ENCODE measurements around the gene TMEM154.
A peak's percentile ranks its signal among the peaks of the same experiment; 100 is the strongest.

Gene TMEM154

GRCh38 chr4:152679414-152680281 lies at the start of gene TMEM154:
TMEM154 (minus strand) TSS chr4:152679997; CDS start chr4:152679933, 64 bp downstream.
- peak; percentile 72 for DNase-seq

DNA sequence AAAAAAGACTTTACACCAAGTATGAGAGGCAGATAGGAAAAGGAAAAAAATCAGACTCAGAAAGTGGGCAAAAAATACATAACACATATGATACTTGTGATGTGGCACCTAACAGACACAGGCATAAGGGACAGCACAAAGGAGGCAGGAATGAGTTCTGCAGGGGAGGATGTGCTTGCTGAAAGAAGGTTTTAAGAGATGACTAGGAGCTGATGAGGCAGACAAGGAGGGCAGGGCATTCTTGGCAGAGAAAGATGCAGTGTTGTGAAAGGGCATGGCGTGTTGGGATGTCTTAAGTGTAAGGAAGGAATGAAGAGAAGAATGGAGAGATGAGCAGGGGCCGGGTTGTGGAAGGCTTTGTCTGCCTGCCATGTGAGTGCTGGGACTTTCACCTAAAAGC lies 49.7 kb upstream of the TMEM154 start:
- no peak for DNase-seq

- no peak for DNase-seq
These were observed 48.5 kb upstream of the TMEM154 start for GRCh38 chr4:152728343-152728742.

GRCh38 chr4:152727784-152728183 lies 48.0 kb upstream of the TMEM154 start:
- no peak for DNase-seq

- no peak for DNase-seq
These were observed 44.7 kb upstream of the TMEM154 start for GRCh38 chr4:152724494-152724893.

GRCh38 chr4:152723236-152723635 lies 43.4 kb upstream of the TMEM154 start:
- no peak for DNase-seq

DNA sequence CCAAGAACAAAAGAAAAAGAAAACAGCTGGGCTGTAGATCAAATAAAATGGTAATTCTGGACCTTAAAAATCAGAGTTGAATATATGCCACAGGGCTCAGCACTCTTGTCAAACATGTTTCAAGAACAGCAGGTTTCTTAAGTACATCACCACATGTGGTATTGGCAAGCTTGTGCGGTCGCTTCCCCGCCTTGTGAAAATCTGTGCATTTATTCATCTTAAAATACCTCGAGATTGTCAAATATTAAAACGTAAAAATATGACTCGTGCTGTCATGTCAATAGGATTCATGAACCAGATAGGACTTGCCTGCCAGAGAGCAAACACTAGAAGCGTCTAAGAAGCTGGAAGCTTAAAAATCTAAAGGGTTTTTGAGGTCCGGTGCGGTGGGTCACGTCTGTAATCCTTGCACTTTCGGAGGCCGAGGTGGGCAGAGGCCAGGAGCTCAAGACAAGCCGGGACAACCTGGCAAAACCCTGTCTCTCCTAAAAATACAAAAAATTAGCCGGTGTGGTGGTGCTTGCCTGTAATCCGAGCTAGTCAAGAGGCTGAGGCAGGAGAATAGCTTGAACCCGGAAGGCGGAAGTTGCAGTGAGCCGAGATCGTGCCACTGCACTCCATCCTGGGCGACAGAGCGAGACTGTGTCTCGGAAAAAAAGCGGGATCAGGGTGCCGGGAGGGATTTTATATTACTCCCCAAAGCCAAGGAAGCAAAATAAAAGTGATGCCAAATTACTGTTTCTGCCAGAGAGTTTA lies 40.2 kb upstream of the TMEM154 start:
- DNase-seq = no peak

DNA sequence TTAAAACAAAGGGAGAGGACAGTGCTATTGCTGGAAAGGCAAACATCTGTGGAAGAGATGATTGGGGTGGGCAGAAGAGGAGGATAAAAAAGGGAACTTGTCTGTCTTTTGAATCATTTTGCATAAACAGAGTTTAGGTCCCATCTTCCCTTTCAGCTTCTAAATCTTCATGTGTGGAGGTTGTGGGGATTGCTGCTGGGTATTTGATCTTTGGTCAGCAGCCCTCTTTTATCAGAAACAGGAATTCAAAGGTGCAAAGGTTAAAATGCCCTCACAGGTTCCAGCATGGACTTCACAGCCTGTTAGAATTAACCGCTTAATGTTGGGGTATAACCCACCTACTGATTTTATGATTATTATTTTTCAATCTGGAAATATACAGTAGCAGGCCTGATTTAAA lies 39.5 kb upstream of the TMEM154 start:
- DNase-seq = no peak

- DNase-seq = no peak
These were observed 35.3 kb upstream of the TMEM154 start for GRCh38 chr4:152715076-152715475.

- no peak for DNase-seq
These were observed 34.3 kb upstream of the TMEM154 start for GRCh38 chr4:152713951-152714705.

GRCh38 chr4:152709675-152710438 lies 30.1 kb upstream of the TMEM154 start:
- no peak for DNase-seq

GRCh38 chr4:152708796-152709195 lies 29.0 kb upstream of the TMEM154 start:
- no peak for DNase-seq

GRCh38 chr4:152708361-152708760 lies 28.6 kb upstream of the TMEM154 start:
- no peak for DNase-seq

- no peak for DNase-seq
These were observed 27.8 kb upstream of the TMEM154 start for GRCh38 chr4:152707632-152708031.

GRCh38 chr4:152705903-152706302 lies 26.1 kb upstream of the TMEM154 start:
- DNase-seq = no peak

DNA sequence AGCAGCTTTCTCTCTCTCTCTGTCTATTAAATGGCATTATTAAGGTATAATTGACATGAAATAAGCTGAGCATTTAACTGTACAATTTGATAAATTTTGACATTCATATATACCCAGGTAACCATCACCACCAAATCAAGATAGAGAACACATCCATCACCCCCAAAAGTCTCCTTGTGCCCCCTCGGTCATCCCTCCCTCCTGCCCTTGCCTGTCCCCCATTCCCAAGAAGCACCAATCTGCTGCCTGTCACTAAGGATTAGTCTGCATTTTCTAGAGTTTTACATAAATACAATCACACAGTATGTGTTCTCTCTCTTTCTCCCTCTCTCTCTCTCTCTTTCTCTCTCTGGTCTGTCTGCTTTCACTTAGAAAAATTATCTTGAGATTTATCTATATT lies 25.0 kb upstream of the TMEM154 start:
- no peak for DNase-seq

DNA sequence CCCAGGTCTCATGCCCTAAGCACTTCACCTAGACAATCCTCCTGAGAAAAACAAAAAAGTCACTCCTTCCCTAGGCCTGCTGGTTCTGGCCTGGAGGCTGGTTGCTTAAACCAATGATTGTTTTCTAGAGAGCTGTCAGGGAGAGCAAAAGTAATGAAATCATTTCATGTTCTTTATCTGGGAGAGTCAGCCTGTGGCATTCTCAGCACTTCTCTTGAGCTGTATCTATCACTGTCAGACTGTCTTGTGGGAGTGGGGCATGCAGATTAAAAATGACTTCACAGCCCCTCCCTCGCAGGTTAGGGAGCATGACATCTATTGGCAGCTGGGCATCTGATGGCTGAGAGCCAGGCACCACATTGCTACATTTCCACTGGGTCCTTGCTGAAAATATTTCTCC lies 20.4 kb upstream of the TMEM154 start:
- DNase-seq = no peak

GRCh38 chr4:152699313-152699712 lies 19.5 kb upstream of the TMEM154 start:
- no peak for DNase-seq

GRCh38 chr4:152698089-152698499 lies 18.3 kb upstream of the TMEM154 start:
- no peak for DNase-seq

DNA sequence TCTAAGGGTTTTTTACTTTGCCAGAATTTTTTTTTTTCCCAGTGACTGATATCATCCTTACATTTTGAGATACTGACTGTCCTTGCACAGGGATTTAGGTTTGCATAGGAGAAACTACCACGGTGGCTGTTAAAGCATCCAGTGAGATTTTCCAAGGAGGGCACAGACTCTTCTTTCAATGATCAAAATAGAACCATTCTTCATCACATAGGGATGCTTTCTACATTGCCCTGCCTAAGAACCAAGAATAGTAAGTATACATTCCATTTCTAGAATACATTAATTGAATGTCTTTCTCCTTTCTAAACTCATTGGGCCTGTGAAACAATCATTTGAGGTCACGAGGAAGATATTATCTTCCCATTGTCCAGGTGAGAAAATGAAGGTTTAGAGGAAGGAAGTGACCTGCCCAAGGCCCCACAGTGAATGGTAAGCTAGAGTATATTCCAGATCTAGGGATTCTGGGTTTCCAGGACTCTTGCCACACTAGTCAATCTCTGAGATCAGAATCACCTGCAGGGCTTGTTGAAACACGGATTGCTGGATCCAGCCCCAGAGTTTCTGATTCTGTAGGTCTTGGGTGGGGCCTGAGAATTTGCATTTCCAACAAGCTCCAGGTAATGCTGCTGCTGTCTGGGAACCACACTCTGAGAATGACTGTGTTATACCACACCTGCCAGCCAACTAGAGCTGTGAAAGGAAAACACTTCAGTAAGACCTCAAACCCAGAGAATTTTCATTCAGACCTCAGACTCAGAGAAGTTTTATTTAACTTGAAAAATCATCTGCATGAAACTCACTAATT lies 17.7 kb upstream of the TMEM154 start:
- no peak for DNase-seq

GRCh38 chr4:152696764-152697261 lies 17.0 kb upstream of the TMEM154 start:
- no peak for DNase-seq
